Testis (tissue), 2 donors: ENCODE data around the gene IL6R.

ENCODE experiments used
- POLR2A ChIP-seq: fragments of 450-650 bp; IDR thresholded peaks from one replicate; pipeline ENCODE4 v1.6.1; 2017; ENCODE audit warnings: antibody characterized with exemption, mild to moderate bottlenecking, moderate library complexity
- TF ChIP-seq, protein P1 (sequence below), 3 experiments: fragments of 450-650 bp in 2 of 3; fragments of 200-600 bp in 1 of 3; sonication (generic) in 1 of 3; IDR thresholded peaks; one replicate each; pipeline ENCODE4 v1.5.1; 2016 to 2019; ENCODE audit warnings: antibody characterized with exemption in 3 of 3, mild to moderate bottlenecking in 2 of 3, moderate library complexity in 1 of 3

GRCh38 chr1:154403261-154403943 lies 1.7 kb upstream of the IL6R start:
- TF ChIP-seq, protein P1, sequence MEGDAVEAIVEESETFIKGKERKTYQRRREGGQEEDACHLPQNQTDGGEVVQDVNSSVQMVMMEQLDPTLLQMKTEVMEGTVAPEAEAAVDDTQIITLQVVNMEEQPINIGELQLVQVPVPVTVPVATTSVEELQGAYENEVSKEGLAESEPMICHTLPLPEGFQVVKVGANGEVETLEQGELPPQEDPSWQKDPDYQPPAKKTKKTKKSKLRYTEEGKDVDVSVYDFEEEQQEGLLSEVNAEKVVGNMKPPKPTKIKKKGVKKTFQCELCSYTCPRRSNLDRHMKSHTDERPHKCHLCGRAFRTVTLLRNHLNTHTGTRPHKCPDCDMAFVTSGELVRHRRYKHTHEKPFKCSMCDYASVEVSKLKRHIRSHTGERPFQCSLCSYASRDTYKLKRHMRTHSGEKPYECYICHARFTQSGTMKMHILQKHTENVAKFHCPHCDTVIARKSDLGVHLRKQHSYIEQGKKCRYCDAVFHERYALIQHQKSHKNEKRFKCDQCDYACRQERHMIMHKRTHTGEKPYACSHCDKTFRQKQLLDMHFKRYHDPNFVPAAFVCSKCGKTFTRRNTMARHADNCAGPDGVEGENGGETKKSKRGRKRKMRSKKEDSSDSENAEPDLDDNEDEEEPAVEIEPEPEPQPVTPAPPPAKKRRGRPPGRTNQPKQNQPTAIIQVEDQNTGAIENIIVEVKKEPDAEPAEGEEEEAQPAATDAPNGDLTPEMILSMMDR (IDR thresholded peaks at IDR 0.05) = no peak
- no peak for TF ChIP-seq POLR2A
